Measurements from ENCODE around the gene TGFBRAP1. TPM values are rescaled to one million over a fixed set of nuclear protein-coding genes. Genes with fewer than 3 reads are reported as not detected.

Gene TGFBRAP1
- total and polyA plus RNA-seq, 8 donors = 4.9 to 35.7 (median 15.8) TPM

GRCh38 chr2:105231232-105231619 lies 98.3 kb downstream of the TGFBRAP1 start:
- peaks cover 0 to 9% (median 4%) of the 10 kb centered on the region in 4 donors for H3K4me1 ChIP-seq
- H3K36me3 ChIP-seq = no peaks in the 10 kb centered on the region
- no peaks in the 10 kb centered on the region for H3K9me3 ChIP-seq
- intact Hi-C loops (cut with DNase I; ENCODE audit: low total_unique reads) = no loop called here
- TF ChIP-seq POLR2AphosphoS5 (IDR thresholded peaks at IDR 0.05) = no peak
- no peak for TF ChIP-seq CTCF (IDR thresholded peaks at IDR 0.05)
- TF ChIP-seq EP300 (IDR thresholded peaks at IDR 0.05) = no peak
- no peak for TF ChIP-seq POLR2A (IDR thresholded peaks at IDR 0.05)
- no peak overlapping the region for H3K4me3 ChIP-seq
- H3K27me3 ChIP-seq = peaks cover 0 to 5% (median 0%) of the 10 kb centered on the region in 3 donors
- no peak overlapping the region for H3K27ac ChIP-seq
- WGBS, 5 donors = 19 to 64% (median 35%) methylated on average over 3 of the region's 3 CpGs
- DNase-seq = no peak

GRCh38 chr2:105224444-105224843 lies 105.1 kb downstream of the TGFBRAP1 start:
- no peak overlapping the region for H3K4me3 ChIP-seq
- H3K36me3 ChIP-seq = no peaks in the 10 kb centered on the region
- H3K27ac ChIP-seq = no peak overlapping the region
- no peak for TF ChIP-seq EP300 (IDR thresholded peaks at IDR 0.05)
- no peak for TF ChIP-seq CTCF (IDR thresholded peaks at IDR 0.05)
- TF ChIP-seq POLR2AphosphoS5 (IDR thresholded peaks at IDR 0.05) = no peak
- TF ChIP-seq POLR2A (IDR thresholded peaks at IDR 0.05) = no peak
- peaks cover 0 to 14% (median 0%) of the 10 kb centered on the region in 3 donors for H3K27me3 ChIP-seq
- 70 to 83% (median 73%) methylated on average over 9 of the region's 9 CpGs for WGBS, 5 donors
- DNase-seq = no peak
- no peaks in the 10 kb centered on the region for H3K9me3 ChIP-seq
- intact Hi-C loops (cut with DNase I; ENCODE audit: low total_unique reads) = no loop called here
- H3K4me1 ChIP-seq = no peaks in the 10 kb centered on the region

GRCh38 chr2:105220604-105221003 lies 108.9 kb downstream of the TGFBRAP1 start:
- no peak for TF ChIP-seq POLR2AphosphoS5 (IDR thresholded peaks at IDR 0.05)
- no peak for TF ChIP-seq EP300 (IDR thresholded peaks at IDR 0.05)
- TF ChIP-seq POLR2A (IDR thresholded peaks at IDR 0.05) = no peak
- no peak for TF ChIP-seq CTCF (IDR thresholded peaks at IDR 0.05)
- H3K27ac ChIP-seq = no peak overlapping the region
- DNase-seq = no peak
- 72 to 89% (median 77%) methylated on average over 3 of the region's 3 CpGs for WGBS, 5 donors
- no peak overlapping the region for H3K4me3 ChIP-seq
- H3K9me3 ChIP-seq = no peaks in the 10 kb centered on the region
- peaks cover 0 to 14% (median 0%) of the 10 kb centered on the region in 3 donors for H3K27me3 ChIP-seq
- intact Hi-C loops (cut with DNase I; ENCODE audit: low total_unique reads) = no loop called here
- no peaks in the 10 kb centered on the region for H3K4me1 ChIP-seq
- H3K36me3 ChIP-seq = no peaks in the 10 kb centered on the region

GRCh38 chr2:105215586-105216192 lies 113.8 kb downstream of the TGFBRAP1 start:
- intact Hi-C loops (cut with DNase I; ENCODE audit: low total_unique reads) = no loop called here
- H3K4me1 ChIP-seq = no peaks in the 10 kb centered on the region
- H3K27ac ChIP-seq = no peak overlapping the region
- no peaks in the 10 kb centered on the region for H3K9me3 ChIP-seq
- no peak overlapping the region for H3K4me3 ChIP-seq
- H3K36me3 ChIP-seq = no peaks in the 10 kb centered on the region
- no peaks in the 10 kb centered on the region for H3K27me3 ChIP-seq
- WGBS, 5 donors = 54 to 66% (median 63%) methylated on average over 5 of the region's 5 CpGs
- no peak for TF ChIP-seq POLR2A (IDR thresholded peaks at IDR 0.05)
- TF ChIP-seq POLR2AphosphoS5 (IDR thresholded peaks at IDR 0.05) = no peak
- TF ChIP-seq CTCF (IDR thresholded peaks at IDR 0.05) = no peak
- TF ChIP-seq EP300 (IDR thresholded peaks at IDR 0.05) = no peak
- DNase-seq = no peak

Other genes with a start within 250 kb of the TGFBRAP1 start
- not detected for gene GPR45, start 88.0 kb downstream of the TGFBRAP1 start, total RNA-seq
- not detected for gene GPR45, start 88.0 kb downstream of the TGFBRAP1 start, polyA plus RNA-seq
- 10 to 100 TPM; 10.5 to 22.0 (median 11.3) TPM for gene C2orf49, start 7.8 kb upstream of the TGFBRAP1 start, total RNA-seq
- gene C2orf49, start 7.8 kb upstream of the TGFBRAP1 start, polyA plus RNA-seq = 10 to 100 TPM in 1 of 3 donors, 1 to 10 TPM in 2; 6.3 to 11.2 (median 7.0) TPM
- gene FHL2, start 69.3 kb upstream of the TGFBRAP1 start, total RNA-seq = 100 to 1,000 TPM in 1 of 5 donors, 10 to 100 TPM in 4; 42.3 to 118 (median 57.1) TPM
- 100 to 1,000 TPM in 1 of 3 donors, 10 to 100 TPM in 2; 45.7 to 240 (median 84.2) TPM for gene FHL2, start 69.3 kb upstream of the TGFBRAP1 start, polyA plus RNA-seq

Data from stomach (tissue), 9 donors.